Measurements from ENCODE around the gene NRXN3. TPM values are rescaled to one million over a fixed set of nuclear protein-coding genes. Genes with fewer than 3 reads are reported as not detected.

The NRXN3 gene
- polyA plus RNA-seq, 1 donor from 2014 or later, result 110 TPM

DNA sequence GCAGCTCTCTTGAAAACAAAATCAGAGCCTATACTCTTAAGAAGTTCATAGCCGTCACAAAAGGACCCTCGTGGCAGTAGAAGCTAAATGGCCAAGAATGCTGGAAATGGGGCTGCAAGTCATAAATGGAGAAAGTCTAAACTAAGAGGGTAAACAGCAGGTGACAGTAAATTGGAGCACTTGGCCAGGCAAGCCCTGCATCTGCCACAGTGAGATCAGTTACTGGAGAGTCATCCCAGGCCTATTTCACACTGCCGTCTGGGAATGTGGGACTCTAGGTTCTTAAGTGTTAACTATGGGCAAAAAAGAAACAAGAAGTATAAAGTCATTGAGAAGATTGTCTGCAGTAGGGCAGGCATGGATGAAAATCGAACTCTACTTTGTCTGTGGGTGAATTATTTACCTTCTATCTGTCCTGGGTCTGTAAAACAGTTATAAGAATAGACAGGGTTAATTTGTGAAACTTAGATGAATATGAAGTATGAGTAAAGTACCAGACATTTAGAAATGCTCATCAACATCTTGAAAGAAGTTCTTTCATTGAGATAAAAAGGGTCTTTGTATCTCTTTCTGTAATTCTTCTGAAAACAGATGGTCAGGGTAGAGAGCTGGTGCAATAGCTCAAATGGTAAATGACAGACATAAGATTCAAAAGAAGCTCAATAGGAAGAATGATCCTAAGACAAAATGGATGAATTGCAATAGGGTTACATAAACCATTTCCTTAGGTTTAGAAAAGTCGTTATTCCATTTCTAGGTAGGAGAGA lies 1248.7 kb downstream of the NRXN3 start:
- H3K79me2 ChIP-seq (replicated peaks; ENCODE audit: insufficient read depth, low read length), result peaks cover 3% of the 10 kb centered on the region
- H3K36me3 ChIP-seq (ENCODE audit: insufficient read depth, low read length), result no peaks in the 10 kb centered on the region
- H3K4me2 ChIP-seq (ENCODE audit: low read length), result no peak overlapping the region
- H3K9ac ChIP-seq (ENCODE audit: low read length), result no peak overlapping the region
- H3K9me3 ChIP-seq (ENCODE audit: low read length), result no peaks in the 10 kb centered on the region
- H4K20me1 ChIP-seq (ENCODE audit: insufficient read depth), result no peaks in the 10 kb centered on the region
- H2AFZ ChIP-seq (ENCODE audit: low read depth, low read length), result no peak overlapping the region
- no peaks in the 10 kb centered on the region for H3F3A ChIP-seq (ENCODE audit: insufficient read depth, low read length, poor library complexity, severe bottlenecking)
- no peak overlapping the region for H3K4me3 ChIP-seq (ENCODE audit: low read length)
- H3K27ac ChIP-seq (ENCODE audit: low read length), result no peak overlapping the region
- H3K9me2 ChIP-seq (ENCODE audit: insufficient read depth, low read length), result no peaks in the 10 kb centered on the region
- TF ChIP-seq MXI1 (conservative IDR thresholded peaks at IDR 0.05; ENCODE audit: poor library complexity, severe bottlenecking) (no peak), RAD21 (conservative IDR thresholded peaks at IDR 0.05) (no peak), EZH2 (IDR thresholded peaks at IDR 0.05; ENCODE audit: borderline replicate concordance, insufficient read depth, low read length, poor library complexity, severe bottlenecking) (no peak), POLR2AphosphoS5 (IDR thresholded peaks at IDR 0.05) (no peak), TAF1 (IDR thresholded peaks at IDR 0.05; ENCODE audit: low read depth) (no peak), EP300 (conservative IDR thresholded peaks at IDR 0.05; ENCODE audit: poor library complexity, severe bottlenecking) (no peak), SMC3 (conservative IDR thresholded peaks at IDR 0.05; ENCODE audit: poor library complexity) (no peak)
- TF ChIP-seq, protein P1, sequence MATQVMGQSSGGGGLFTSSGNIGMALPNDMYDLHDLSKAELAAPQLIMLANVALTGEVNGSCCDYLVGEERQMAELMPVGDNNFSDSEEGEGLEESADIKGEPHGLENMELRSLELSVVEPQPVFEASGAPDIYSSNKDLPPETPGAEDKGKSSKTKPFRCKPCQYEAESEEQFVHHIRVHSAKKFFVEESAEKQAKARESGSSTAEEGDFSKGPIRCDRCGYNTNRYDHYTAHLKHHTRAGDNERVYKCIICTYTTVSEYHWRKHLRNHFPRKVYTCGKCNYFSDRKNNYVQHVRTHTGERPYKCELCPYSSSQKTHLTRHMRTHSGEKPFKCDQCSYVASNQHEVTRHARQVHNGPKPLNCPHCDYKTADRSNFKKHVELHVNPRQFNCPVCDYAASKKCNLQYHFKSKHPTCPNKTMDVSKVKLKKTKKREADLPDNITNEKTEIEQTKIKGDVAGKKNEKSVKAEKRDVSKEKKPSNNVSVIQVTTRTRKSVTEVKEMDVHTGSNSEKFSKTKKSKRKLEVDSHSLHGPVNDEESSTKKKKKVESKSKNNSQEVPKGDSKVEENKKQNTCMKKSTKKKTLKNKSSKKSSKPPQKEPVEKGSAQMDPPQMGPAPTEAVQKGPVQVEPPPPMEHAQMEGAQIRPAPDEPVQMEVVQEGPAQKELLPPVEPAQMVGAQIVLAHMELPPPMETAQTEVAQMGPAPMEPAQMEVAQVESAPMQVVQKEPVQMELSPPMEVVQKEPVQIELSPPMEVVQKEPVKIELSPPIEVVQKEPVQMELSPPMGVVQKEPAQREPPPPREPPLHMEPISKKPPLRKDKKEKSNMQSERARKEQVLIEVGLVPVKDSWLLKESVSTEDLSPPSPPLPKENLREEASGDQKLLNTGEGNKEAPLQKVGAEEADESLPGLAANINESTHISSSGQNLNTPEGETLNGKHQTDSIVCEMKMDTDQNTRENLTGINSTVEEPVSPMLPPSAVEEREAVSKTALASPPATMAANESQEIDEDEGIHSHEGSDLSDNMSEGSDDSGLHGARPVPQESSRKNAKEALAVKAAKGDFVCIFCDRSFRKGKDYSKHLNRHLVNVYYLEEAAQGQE (IDR thresholded peaks at IDR 0.05; ENCODE audit: borderline replicate concordance), result no peak
- TF ChIP-seq, protein P2, sequence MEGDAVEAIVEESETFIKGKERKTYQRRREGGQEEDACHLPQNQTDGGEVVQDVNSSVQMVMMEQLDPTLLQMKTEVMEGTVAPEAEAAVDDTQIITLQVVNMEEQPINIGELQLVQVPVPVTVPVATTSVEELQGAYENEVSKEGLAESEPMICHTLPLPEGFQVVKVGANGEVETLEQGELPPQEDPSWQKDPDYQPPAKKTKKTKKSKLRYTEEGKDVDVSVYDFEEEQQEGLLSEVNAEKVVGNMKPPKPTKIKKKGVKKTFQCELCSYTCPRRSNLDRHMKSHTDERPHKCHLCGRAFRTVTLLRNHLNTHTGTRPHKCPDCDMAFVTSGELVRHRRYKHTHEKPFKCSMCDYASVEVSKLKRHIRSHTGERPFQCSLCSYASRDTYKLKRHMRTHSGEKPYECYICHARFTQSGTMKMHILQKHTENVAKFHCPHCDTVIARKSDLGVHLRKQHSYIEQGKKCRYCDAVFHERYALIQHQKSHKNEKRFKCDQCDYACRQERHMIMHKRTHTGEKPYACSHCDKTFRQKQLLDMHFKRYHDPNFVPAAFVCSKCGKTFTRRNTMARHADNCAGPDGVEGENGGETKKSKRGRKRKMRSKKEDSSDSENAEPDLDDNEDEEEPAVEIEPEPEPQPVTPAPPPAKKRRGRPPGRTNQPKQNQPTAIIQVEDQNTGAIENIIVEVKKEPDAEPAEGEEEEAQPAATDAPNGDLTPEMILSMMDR (IDR thresholded peaks at IDR 0.05; ENCODE audit: poor library complexity, severe bottlenecking), result no peak
- H3K27me3 ChIP-seq (ENCODE audit: insufficient read depth, low read depth, low read length), result no peaks in the 10 kb centered on the region

DNA sequence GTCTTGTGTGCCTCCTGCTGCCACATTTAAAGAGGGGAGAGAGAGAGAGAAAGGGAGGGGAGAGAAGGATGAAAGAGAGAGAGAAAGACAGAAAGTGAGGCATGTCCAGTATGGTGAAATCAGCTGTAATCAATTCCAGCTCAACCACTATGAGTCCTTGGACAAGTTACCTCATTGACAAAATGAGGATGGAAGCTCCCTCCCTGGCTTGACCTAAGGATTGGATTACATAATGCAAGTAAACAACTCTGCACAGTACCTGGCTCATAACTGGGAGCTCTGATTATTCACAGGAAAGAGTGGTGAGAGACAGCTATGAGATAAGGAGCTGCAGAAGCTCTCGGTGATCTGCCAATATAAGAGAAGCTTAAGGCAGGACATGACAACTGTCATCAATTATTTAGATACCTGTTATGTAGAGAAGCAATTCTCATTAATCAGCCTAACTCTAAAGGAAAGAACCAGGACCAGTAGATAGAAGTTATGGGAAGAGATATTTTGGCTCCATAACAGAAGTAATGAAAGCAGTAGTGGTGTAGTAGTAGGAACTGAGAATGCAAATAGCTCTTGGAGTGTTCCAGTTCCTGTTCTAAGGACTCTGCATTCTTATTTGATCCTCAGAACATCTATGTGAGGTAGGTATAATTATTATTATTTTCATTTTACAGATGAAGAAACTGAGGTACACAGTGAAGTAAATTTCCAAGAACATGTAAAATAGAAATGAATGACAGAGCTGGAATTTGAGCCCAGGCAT lies 1249.6 kb downstream of the NRXN3 start:
- H3K36me3 ChIP-seq (ENCODE audit: insufficient read depth, low read length), result no peaks in the 10 kb centered on the region
- H3K4me2 ChIP-seq (ENCODE audit: low read length), result no peak overlapping the region
- no peaks in the 10 kb centered on the region for H4K20me1 ChIP-seq (ENCODE audit: insufficient read depth)
- H2AFZ ChIP-seq (ENCODE audit: low read depth, low read length), result no peak overlapping the region
- H3K4me3 ChIP-seq (ENCODE audit: low read length), result no peak overlapping the region
- H3K79me2 ChIP-seq (replicated peaks; ENCODE audit: insufficient read depth, low read length), result no peaks in the 10 kb centered on the region
- H3K27ac ChIP-seq (ENCODE audit: low read length), result no peak overlapping the region
- no peaks in the 10 kb centered on the region for H3K27me3 ChIP-seq (ENCODE audit: insufficient read depth, low read depth, low read length)
- H3F3A ChIP-seq (ENCODE audit: insufficient read depth, low read length, poor library complexity, severe bottlenecking), result no peaks in the 10 kb centered on the region
- H3K9me3 ChIP-seq (ENCODE audit: low read length), result no peaks in the 10 kb centered on the region
- H3K9ac ChIP-seq (ENCODE audit: low read length), result no peak overlapping the region
- TF ChIP-seq, protein P1 (IDR thresholded peaks at IDR 0.05; ENCODE audit: borderline replicate concordance), result no peak
- TF ChIP-seq MXI1 (conservative IDR thresholded peaks at IDR 0.05; ENCODE audit: poor library complexity, severe bottlenecking) (no peak), EP300 (conservative IDR thresholded peaks at IDR 0.05; ENCODE audit: poor library complexity, severe bottlenecking) (no peak), TAF1 (IDR thresholded peaks at IDR 0.05; ENCODE audit: low read depth) (no peak), RAD21 (conservative IDR thresholded peaks at IDR 0.05) (no peak), SMC3 (conservative IDR thresholded peaks at IDR 0.05; ENCODE audit: poor library complexity) (no peak), POLR2AphosphoS5 (IDR thresholded peaks at IDR 0.05) (no peak), EZH2 (IDR thresholded peaks at IDR 0.05; ENCODE audit: borderline replicate concordance, insufficient read depth, low read length, poor library complexity, severe bottlenecking) (no peak)
- TF ChIP-seq, protein P2 (IDR thresholded peaks at IDR 0.05; ENCODE audit: poor library complexity, severe bottlenecking), result no peak
- no peaks in the 10 kb centered on the region for H3K9me2 ChIP-seq (ENCODE audit: insufficient read depth, low read length)
